GM20431 (cell line): ENCODE measurements around the gene HDAC4.

ENCODE experiments used
- in situ Hi-C: fragments of 300-500 bp; cut with MseI, MboI; formaldehyde crosslinking; loops from one replicate; pipeline ENCODE4 v1.15.0; 2020; ENCODE audit warnings: low sequenced_read_pairs; ENCODE audit not compliant: unreplicated experiment

The HDAC4 gene

GRCh38 chr2:239429473-239430350, 28.9 kb upstream of the HDAC4 start:
- in situ Hi-C loops, result no loop called here

- in situ Hi-C loops, result no loop called here
Measured at GRCh38 chr2:239425631-239426030, 24.8 kb upstream of the HDAC4 start.

- in situ Hi-C loops, result no loop called here
Measured at GRCh38 chr2:239424337-239425045, 23.7 kb upstream of the HDAC4 start.

- in situ Hi-C loops, result no loop called here
Measured at GRCh38 chr2:239423551-239423950, 22.7 kb upstream of the HDAC4 start.

- in situ Hi-C loops, result no loop called here
Measured at GRCh38 chr2:239421851-239422250, 21.0 kb upstream of the HDAC4 start.

- in situ Hi-C loops, result no loop called here
Measured at GRCh38 chr2:239420082-239420481, 19.3 kb upstream of the HDAC4 start.

- in situ Hi-C loops, result no loop called here
Measured at GRCh38 chr2:239418918-239419317, 18.1 kb upstream of the HDAC4 start.

GRCh38 chr2:239412905-239413603, 12.2 kb upstream of the HDAC4 start:
- in situ Hi-C loops, result no loop called here

GRCh38 chr2:239411549-239412319, 10.9 kb upstream of the HDAC4 start:
- in situ Hi-C loops, result no loop called here

GRCh38 chr2:239411117-239411516, 10.3 kb upstream of the HDAC4 start:
- in situ Hi-C loops, result no loop called here

GRCh38 chr2:239409976-239410375, 9.2 kb upstream of the HDAC4 start:
- in situ Hi-C loops, result no loop called here

GRCh38 chr2:239407112-239407511, 6.3 kb upstream of the HDAC4 start:
- in situ Hi-C loops, result no loop called here

- in situ Hi-C loops, result no loop called here
Measured at GRCh38 chr2:239406316-239406995, 5.6 kb upstream of the HDAC4 start.

GRCh38 chr2:239405071-239405470, 4.3 kb upstream of the HDAC4 start:
- in situ Hi-C loops, result no loop called here

GRCh38 chr2:239402666-239403065, 1.8 kb upstream of the HDAC4 start:
- in situ Hi-C loops, result no loop called here

- in situ Hi-C loops, result no loop called here
Measured at GRCh38 chr2:239401881-239402233, 1.0 kb upstream of the HDAC4 start.

- in situ Hi-C loops, result no loop called here
Measured at GRCh38 chr2:239401067-239401880, 454 bp upstream of the HDAC4 start.

- in situ Hi-C loops, result no loop called here
Measured at GRCh38 chr2:239399921-239400595, 762 bp downstream of the HDAC4 start.
